Caki2 (cell line): ENCODE results near the gene KIRREL3. TPM values are rescaled to one million over a fixed set of nuclear protein-coding genes. Genes with fewer than 3 reads are reported as not detected.
"Not testable (repeated sequence)": the region's sequence is repeated elsewhere in the genome, so short reads cannot be mapped to it uniquely, and the experiment has no call there.

Experiments
- DNase-seq: peaks from one replicate; pipeline ENCODE4 v3.0.0-alpha.2; 2015; ENCODE audit warnings: low read depth
- in situ Hi-C: cut with HindIII; loops from 2 replicates; pipeline ENCODE4 v1.10.0; 2016; ENCODE audit warnings: low sequenced_read_pairs, low pct_unique_long_range_greater_than_20kb, mixed read lengths
- total RNA-seq: library from RNA; depleted of rRNA; stranded (reverse); fragments of >200 nt; shearing (Covaris generic); gene quantifications from 2 replicates; pipeline ENCODE4 v1.2.3, GENCODE V29; 2014; ENCODE audit warnings: low replicate concordance

The KIRREL3 gene
- total RNA-seq, 1 experiment from 2014 or later: 6.4 TPM

GRCh38 chr11:126373389-126374066 is 627.0 kb downstream of the KIRREL3 start:
- in situ Hi-C loops: not testable (repeated sequence)
- peak; percentile 69 for DNase-seq
